HG02970 (cell line): Measurements from ENCODE around the gene CHRDL1.
"Not testable (repeated sequence)": the region's sequence is repeated elsewhere in the genome, so short reads cannot be mapped to it uniquely, and the experiment has no call there.

Source experiments
- ATAC-seq: cut with Tn5 transposase; IDR thresholded peaks from one replicate; pipeline ENCODE4 v1.9.1; 2021; ENCODE audit warnings: mild to moderate bottlenecking, moderate library complexity, moderate number of reproducible peaks; ENCODE audit not compliant: unreplicated experiment, low FRiP score

The CHRDL1 gene

DNA sequence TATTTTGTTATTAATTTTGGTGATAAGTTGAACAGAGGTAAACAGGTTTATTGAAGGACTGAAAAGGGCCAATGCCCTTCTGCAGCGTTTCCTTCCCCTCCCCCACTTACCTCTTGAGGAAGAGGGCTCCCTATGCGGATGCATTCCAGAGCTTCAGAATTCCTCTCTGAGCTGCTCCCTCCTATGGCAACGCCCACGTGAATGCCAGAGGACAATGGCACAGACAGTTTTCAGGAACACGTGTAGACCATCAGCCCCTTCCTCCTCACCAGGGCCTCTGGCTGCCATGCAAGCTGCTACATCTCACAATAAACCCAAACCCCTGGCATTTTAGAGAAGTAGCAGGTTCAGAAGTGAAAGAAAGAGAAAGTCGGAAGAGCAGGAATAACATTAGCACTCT, 127.9 kb downstream of the CHRDL1 start:
- no peak for ATAC-seq

DNA sequence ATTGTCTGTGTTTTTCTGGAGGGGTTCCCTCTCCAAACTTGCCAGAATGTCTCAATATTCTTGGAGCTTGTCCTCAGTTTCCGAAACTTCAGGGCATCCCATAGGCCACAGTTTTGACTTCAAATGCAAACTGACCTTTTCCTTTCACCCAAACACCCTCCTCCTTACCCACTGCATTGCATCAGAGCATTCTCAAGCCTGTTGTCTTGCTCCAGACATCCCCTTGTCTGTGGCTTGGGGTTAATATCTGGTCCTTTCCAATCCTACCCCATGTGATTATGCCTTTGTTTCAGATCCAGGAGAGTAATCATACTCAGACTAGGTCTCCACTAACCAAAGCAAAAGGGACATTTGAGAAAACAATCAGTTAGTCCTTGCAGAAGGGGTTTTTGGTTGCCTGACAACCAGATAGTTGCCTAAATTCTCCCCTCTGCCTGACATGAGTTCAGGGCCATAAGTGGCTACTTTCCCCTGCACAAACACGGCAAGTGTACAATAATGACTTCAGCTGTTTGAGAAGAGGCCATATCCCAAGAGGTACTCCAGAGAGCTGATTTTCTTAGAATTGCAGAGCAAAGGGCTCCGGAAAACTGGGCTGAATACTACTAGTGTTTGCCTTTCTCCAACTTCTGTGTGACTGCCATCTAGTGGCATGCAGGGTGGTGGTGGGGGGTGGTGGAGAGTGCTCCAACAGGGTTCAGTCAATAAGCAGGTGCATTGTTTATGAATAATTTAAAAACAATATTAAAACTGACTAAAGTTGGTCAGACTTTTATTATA, 130.2 kb downstream of the CHRDL1 start:
- peak; percentile 82 for ATAC-seq

DNA sequence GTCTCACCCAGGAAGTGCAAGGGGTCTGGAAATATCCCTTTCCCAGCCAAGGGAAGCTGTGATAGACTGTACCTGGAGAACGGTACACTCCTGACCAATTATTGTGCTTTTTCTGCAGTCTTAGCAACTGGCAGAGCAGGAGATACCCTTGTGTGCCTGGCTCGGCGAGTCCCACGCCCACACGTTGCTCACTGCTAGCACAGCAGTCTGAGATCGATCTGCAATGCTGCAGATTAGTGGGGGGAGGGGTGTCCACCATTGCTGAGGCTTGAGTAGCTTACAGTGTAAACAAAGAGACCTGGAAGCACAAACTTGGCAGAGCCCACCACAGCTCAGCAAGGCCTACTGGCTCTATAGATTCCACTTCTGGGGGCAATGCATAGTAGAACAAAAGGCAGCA, 138.5 kb downstream of the CHRDL1 start:
- ATAC-seq: no peak

DNA sequence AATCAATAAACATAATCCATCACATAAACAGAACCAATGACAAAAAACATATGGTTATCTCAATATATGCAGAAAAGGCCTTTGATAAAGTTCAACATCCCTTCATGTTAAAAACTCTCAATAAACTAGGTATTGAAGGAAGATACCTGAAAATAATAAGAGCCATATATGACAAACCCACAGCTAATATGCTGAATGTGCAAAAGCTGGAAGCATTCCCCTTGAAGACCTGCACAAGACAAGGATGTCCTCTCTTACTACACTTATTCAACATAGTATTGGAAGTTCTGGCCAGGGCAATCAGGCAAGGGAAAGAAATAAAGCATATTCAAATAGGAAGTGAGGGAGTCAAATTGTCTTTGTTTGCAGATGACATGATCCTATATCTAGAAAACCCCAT, 141.3 kb downstream of the CHRDL1 start:
- ATAC-seq: not testable (repeated sequence)

DNA sequence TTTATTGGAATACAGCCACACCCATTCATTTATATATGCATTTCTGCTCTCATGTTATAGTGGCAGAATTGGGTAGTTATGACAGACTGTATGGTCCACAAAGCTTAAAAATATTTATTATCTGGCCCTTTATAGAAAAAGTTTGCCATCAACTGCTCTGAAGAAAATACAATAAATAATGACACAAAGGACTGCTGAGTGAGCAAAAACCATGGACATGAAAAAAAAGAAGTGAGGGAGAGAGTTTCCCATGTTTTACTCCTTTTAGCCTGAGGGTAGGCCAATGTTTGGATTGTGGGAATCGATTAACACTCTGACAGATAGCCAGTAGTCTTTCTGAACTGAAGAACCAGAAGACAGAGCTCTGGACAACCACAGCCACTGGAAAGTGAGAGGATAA, 149.2 kb downstream of the CHRDL1 start:
- ATAC-seq: no peak
